Spleen (tissue), 11 donors: Measurements from ENCODE around the gene SERPINB5. TPM values are rescaled to one million over a fixed set of nuclear protein-coding genes. Genes with fewer than 3 reads are reported as not detected.

Experiments used
- DNase-seq: peaks from one replicate; pipeline ENCODE4 v3.0.0-alpha.2; 2020
- H3K27ac ChIP-seq, 8 donors: fragments of 200-600 bp; sonication (generic) in 7 of 8; 1 replicate in 4 of 8; 2 replicates in 4 of 8; pipeline versions ENCODE4 v1.5.0 to v1.8.0; 2016 to 2021; ENCODE audit warnings: inconsistent platforms in 4 of 8, mild to moderate bottlenecking in 4 of 8, moderate library complexity in 1 of 8
- H3K27me3 ChIP-seq, 7 donors: fragments of 200-600 bp; sonication (generic) in 6 of 7; replicated peaks in 1 of 7; 1 replicate in 4 of 7; 2 replicates in 3 of 7; pipeline versions ENCODE4 v1.5.0 to v1.8.0; 2016 to 2021; ENCODE audit warnings: inconsistent platforms in 3 of 7, mild to moderate bottlenecking in 1 of 7
- H3K36me3 ChIP-seq, 6 donors: fragments of 200-600 bp; sonication (generic) in 5 of 6; 1 replicate in 4 of 6; 2 replicates in 2 of 6; pipeline versions ENCODE4 v1.5.0 to v1.8.0; 2016 to 2021; ENCODE audit warnings: inconsistent platforms in 2 of 6
- H3K4me1 ChIP-seq, 6 donors: fragments of 200-600 bp; sonication (generic) in 5 of 6; 1 replicate in 3 of 6; 2 replicates in 3 of 6; pipeline versions ENCODE4 v1.5.0 to v1.8.0; 2016 to 2021; ENCODE audit warnings: inconsistent platforms in 3 of 6
- H3K4me3 ChIP-seq, 8 donors: fragments of 200-600 bp; sonication (generic) in 7 of 8; 1 replicate in 4 of 8; 2 replicates in 4 of 8; pipeline versions ENCODE4 v1.5.0 to v1.8.0; 2016 to 2021; ENCODE audit warnings: inconsistent platforms in 4 of 8, mild to moderate bottlenecking in 4 of 8, moderate library complexity in 2 of 8
- H3K9me3 ChIP-seq, 8 donors: fragments of 200-600 bp; sonication (generic) in 7 of 8; 1 replicate in 4 of 8; 2 replicates in 4 of 8; pipeline versions ENCODE4 v1.5.0 to v1.8.0; 2016 to 2021; ENCODE audit warnings: inconsistent platforms in 4 of 8
- POLR2A ChIP-seq, 3 donors: fragments of 450-650 bp; IDR thresholded peaks; one replicate each; pipeline ENCODE4 v1.5.1; 2017; ENCODE audit warnings: antibody characterized with exemption in 3 of 3, mild to moderate bottlenecking in 1 of 3
- POLR2AphosphoS5 ChIP-seq, 3 donors: sonication (generic); formaldehyde crosslinking; IDR thresholded peaks; one replicate each; pipeline ENCODE4 v1.5.1; 2017; ENCODE audit warnings: antibody characterized with exemption in 3 of 3
- WGBS, 5 donors: extraction: QIAGEN DNeasy Blood & Tissue Kit in 3 of 5; methylation state at CpG; one replicate each; pipeline versions ENCODE4 v1.1.5 to v1.1.7; 2013 to 2018; 5-methylcytosine and 5-hydroxymethylcytosine counted together
- intact Hi-C: fragments of 100-400 bp; cut with DNase I; formaldehyde crosslinking; loops from one replicate; pipeline ENCODE4 v1.15.0; 2023; ENCODE audit warnings: low total_unique reads
- polyA plus RNA-seq, 3 donors: library from polyadenylated mRNA; stranded (reverse); fragments of 200-250 nt; gene quantifications; one replicate each; pipeline ENCODE4 v1.2.1, GENCODE V29; 2013
- total RNA-seq, 7 donors: library from RNA; depleted of rRNA in 3 of 7; stranded (reverse); fragments of >200 nt in 3 of 7; fragmentation: NEBNext Ultra II Directional in 4 of 7; extraction: Animal tissue kit (Norgen Biotek cat#: 25700) in 4 of 7; gene quantifications; one replicate each; pipeline versions ENCODE4 v1.1.0 to v1.2.1, GENCODE V29; 2016 to 2021
- TF ChIP-seq, protein P1 (sequence below), 11 experiments: fragments of 200-600 bp in 7 of 11; fragments of 450-650 bp in 4 of 11; sonication (generic) in 4 of 11; IDR thresholded peaks in 8 of 11; conservative IDR thresholded peaks in 3 of 11; 1 replicate in 7 of 11; 2 replicates in 4 of 11; pipeline versions ENCODE4 v1.4.0 to v1.8.0; 2016 to 2021; ENCODE audit warnings: antibody characterized with exemption in 11 of 11, inconsistent platforms in 4 of 11, mild to moderate bottlenecking in 1 of 11
- donor health status: healthy with polysubstance abuse.
- donor health status: DM: no; HTN: no; CAD: no; lungs with moderate emphysema.
- donor health status: DM: no; HTN: no; CAD: no.
- donor health status: Bipolar disorder and iron deficiency.
- donor health status: healthy.
- donor health status: DM: no; HTN: no; CAD: no.
- donor health status: DM: yes; HTN: yes; CAD: no.

SERPINB5 gene
- total and polyA plus RNA-seq, 10 donors = 0.02 TPM; not detected in 9

DNA sequence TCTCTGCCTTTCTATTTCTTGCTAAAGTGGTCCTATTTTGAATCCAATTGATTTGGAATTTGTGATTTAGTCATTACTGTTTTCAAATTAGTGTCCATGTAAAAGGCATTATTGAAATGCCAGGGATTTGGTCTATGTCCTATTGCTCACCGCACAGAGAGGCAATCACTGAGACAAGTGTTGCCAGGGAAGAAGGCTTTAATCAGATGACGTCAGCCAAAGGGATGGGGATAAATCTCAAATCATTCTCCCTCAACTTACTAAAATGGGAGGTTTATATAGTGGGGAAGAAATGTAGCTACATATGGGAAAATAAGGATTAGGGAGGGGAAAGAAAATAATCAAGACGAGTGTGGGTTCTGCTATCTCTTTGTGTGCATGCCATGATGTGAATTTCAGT lies 75.0 kb downstream of the SERPINB5 start:
- no peak overlapping the region for H3K27ac ChIP-seq
- no peaks in the 10 kb centered on the region for H3K27me3 ChIP-seq
- intact Hi-C loops = no loop called here
- 66 to 90% (median 87%) methylated on average over 3 of the region's 3 CpGs for WGBS, 5 donors
- no peak overlapping the region for H3K4me3 ChIP-seq
- TF ChIP-seq POLR2AphosphoS5 (IDR thresholded peaks at IDR 0.05) (no peak), POLR2A (IDR thresholded peaks at IDR 0.05) (no peak)
- TF ChIP-seq, protein P1, sequence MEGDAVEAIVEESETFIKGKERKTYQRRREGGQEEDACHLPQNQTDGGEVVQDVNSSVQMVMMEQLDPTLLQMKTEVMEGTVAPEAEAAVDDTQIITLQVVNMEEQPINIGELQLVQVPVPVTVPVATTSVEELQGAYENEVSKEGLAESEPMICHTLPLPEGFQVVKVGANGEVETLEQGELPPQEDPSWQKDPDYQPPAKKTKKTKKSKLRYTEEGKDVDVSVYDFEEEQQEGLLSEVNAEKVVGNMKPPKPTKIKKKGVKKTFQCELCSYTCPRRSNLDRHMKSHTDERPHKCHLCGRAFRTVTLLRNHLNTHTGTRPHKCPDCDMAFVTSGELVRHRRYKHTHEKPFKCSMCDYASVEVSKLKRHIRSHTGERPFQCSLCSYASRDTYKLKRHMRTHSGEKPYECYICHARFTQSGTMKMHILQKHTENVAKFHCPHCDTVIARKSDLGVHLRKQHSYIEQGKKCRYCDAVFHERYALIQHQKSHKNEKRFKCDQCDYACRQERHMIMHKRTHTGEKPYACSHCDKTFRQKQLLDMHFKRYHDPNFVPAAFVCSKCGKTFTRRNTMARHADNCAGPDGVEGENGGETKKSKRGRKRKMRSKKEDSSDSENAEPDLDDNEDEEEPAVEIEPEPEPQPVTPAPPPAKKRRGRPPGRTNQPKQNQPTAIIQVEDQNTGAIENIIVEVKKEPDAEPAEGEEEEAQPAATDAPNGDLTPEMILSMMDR (IDR thresholded peaks at IDR 0.05 in 8 of 11, conservative IDR thresholded peaks at IDR 0.05 in 3 of 11) = no peak
- H3K9me3 ChIP-seq = no peaks in the 10 kb centered on the region
- DNase-seq = no peak
- no peaks in the 10 kb centered on the region for H3K4me1 ChIP-seq
- H3K36me3 ChIP-seq = no peaks in the 10 kb centered on the region

DNA sequence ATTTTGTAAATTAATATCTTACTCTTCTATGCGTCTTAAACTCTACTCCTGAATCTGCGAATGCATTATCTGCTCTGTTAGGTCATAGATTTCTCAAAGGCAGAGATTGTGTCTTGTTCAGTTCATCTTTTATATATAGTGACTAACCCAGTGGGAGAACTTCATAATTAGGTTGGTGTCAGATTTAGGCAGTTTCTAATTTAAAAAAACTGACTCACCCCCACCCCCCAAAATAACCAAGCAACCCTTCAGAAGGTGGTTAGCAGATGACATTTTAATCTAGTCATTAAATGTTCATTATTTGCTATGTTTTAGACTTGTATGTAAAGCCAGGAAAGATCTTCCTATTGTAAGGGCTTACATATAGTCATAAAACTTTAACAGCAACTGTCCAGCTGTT lies 75.8 kb downstream of the SERPINB5 start:
- DNase-seq = no peak
- peak overlapping the region in 1 of 8 donors; percentile 7 for H3K27ac ChIP-seq
- H3K4me1 ChIP-seq = no peaks in the 10 kb centered on the region
- no peak for TF ChIP-seq POLR2A (IDR thresholded peaks at IDR 0.05)
- TF ChIP-seq, protein P1 (IDR thresholded peaks at IDR 0.05 in 8 of 11, conservative IDR thresholded peaks at IDR 0.05 in 3 of 11) = no peak
- TF ChIP-seq POLR2AphosphoS5 (IDR thresholded peaks at IDR 0.05) = no peak
- intact Hi-C loops = no loop called here
- H3K36me3 ChIP-seq = no peaks in the 10 kb centered on the region
- WGBS, 5 donors = 90 to 95% (median 92%) methylated on average over 2 of the region's 2 CpGs
- no peaks in the 10 kb centered on the region for H3K27me3 ChIP-seq
- no peaks in the 10 kb centered on the region for H3K9me3 ChIP-seq
- no peak overlapping the region for H3K4me3 ChIP-seq

DNA sequence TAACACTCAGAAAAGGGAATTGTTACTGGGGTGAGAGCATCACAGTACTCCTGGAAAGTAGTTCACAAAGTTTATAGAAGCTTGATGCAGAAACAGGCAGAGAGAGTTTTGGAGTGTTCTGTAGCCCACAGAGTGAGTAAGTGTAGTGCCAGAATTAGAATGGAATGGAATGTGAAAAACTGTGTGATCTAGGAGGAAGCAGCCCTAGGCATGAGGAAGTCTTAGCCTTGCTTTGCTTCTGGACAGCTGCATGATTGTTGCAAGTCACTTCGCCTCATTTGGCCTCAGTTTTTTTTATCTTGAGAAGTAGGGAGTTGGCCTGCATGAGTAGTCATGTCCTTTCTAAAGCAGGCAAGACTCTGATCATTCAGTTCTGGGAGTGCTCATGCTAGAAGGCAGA lies 76.3 kb downstream of the SERPINB5 start:
- no peak for DNase-seq
- no peak for TF ChIP-seq POLR2AphosphoS5 (IDR thresholded peaks at IDR 0.05)
- no peak for TF ChIP-seq POLR2A (IDR thresholded peaks at IDR 0.05)
- TF ChIP-seq, protein P1 (IDR thresholded peaks at IDR 0.05 in 8 of 11, conservative IDR thresholded peaks at IDR 0.05 in 3 of 11) = no peak
- Histone ChIP-seq H3K27me3 (no peaks in the 10 kb centered on the region), H3K36me3 (no peaks in the 10 kb centered on the region), H3K9me3 (no peaks in the 10 kb centered on the region), H3K27ac (peak overlapping the region in 1 of 8 donors; percentile 7), H3K4me1 (no peaks in the 10 kb centered on the region), H3K4me3 (no peak overlapping the region)
- 0 to 30% (median 16%) methylated on average over 1 of the region's 1 CpG for WGBS, 5 donors
- intact Hi-C loops = no loop called here

Other genes starting within 250 kb of the SERPINB5 start
- 100 to 1,000 TPM in 1 of 7 donors, 10 to 100 TPM in 6; 65.7 to 112 (median 83.2) TPM for gene BCL2, start 157.2 kb upstream of the SERPINB5 start, total RNA-seq
- 10 to 100 TPM in 2 of 3 donors, 1 to 10 TPM in 1; 9.6 to 18.0 (median 15.0) TPM for gene BCL2, start 157.2 kb upstream of the SERPINB5 start, polyA plus RNA-seq
- gene KDSR, start 109.8 kb upstream of the SERPINB5 start, total RNA-seq = 10 to 100 TPM; 31.1 to 42.2 (median 33.3) TPM
- 10 to 100 TPM in 1 of 3 donors, 1 to 10 TPM in 2; 5.7 to 10.2 (median 8.9) TPM for gene KDSR, start 109.8 kb upstream of the SERPINB5 start, polyA plus RNA-seq
- 10 to 100 TPM; 39.8 to 69.4 (median 63.9) TPM for gene VPS4B, start 54.5 kb upstream of the SERPINB5 start, total RNA-seq
- 10 to 100 TPM; 11.1 to 18.9 (median 12.6) TPM for gene VPS4B, start 54.5 kb upstream of the SERPINB5 start, polyA plus RNA-seq
- not detected for gene SERPINB12, start 65.4 kb downstream of the SERPINB5 start, total RNA-seq
- gene SERPINB12, start 65.4 kb downstream of the SERPINB5 start, polyA plus RNA-seq = not detected
- gene SERPINB13, start 110.4 kb downstream of the SERPINB5 start, total RNA-seq = not detected
- under 1 TPM in 1 of 3 donors, not detected in 2; 0.16 TPM for gene SERPINB13, start 110.4 kb downstream of the SERPINB5 start, polyA plus RNA-seq
- not detected for gene SERPINB4, start 167.3 kb downstream of the SERPINB5 start, total RNA-seq
- gene SERPINB4, start 167.3 kb downstream of the SERPINB5 start, polyA plus RNA-seq = under 1 TPM in 1 of 3 donors, not detected in 2; 0.09 TPM
- gene SERPINB3, start 184.9 kb downstream of the SERPINB5 start, total RNA-seq = not detected
- gene SERPINB3, start 184.9 kb downstream of the SERPINB5 start, polyA plus RNA-seq = under 1 TPM in 2 of 3 donors, not detected in 1; 0.05 to 0.09 TPM
- not detected for gene SERPINB11, start 226.0 kb downstream of the SERPINB5 start, total RNA-seq
- not detected for gene SERPINB11, start 226.0 kb downstream of the SERPINB5 start, polyA plus RNA-seq